Erythroblast (primary cell): Measurements from ENCODE around the gene OSBP2.
"Not testable (repeated sequence)": the region's sequence is repeated elsewhere in the genome, so short reads cannot be mapped to it uniquely, and the experiment has no call there.

Experiments used
- DNase-seq, 2 experiments: peaks; one replicate each; lab custom pipeline; 2025; lab: John Stamatoyannopoulos, UW
- GATA1 ChIP-seq: IDR thresholded peaks from 2 replicates; pipeline ENCODE4 v1.6.1; 2011; ENCODE audit warnings: low read depth, mild to moderate bottlenecking, control low read depth, low read length, moderate library complexity
- POLR2A ChIP-seq: IDR thresholded peaks from 2 replicates; pipeline ENCODE4 v1.6.1; 2011; ENCODE audit warnings: mild to moderate bottlenecking, low read length

The OSBP2 gene

DNA sequence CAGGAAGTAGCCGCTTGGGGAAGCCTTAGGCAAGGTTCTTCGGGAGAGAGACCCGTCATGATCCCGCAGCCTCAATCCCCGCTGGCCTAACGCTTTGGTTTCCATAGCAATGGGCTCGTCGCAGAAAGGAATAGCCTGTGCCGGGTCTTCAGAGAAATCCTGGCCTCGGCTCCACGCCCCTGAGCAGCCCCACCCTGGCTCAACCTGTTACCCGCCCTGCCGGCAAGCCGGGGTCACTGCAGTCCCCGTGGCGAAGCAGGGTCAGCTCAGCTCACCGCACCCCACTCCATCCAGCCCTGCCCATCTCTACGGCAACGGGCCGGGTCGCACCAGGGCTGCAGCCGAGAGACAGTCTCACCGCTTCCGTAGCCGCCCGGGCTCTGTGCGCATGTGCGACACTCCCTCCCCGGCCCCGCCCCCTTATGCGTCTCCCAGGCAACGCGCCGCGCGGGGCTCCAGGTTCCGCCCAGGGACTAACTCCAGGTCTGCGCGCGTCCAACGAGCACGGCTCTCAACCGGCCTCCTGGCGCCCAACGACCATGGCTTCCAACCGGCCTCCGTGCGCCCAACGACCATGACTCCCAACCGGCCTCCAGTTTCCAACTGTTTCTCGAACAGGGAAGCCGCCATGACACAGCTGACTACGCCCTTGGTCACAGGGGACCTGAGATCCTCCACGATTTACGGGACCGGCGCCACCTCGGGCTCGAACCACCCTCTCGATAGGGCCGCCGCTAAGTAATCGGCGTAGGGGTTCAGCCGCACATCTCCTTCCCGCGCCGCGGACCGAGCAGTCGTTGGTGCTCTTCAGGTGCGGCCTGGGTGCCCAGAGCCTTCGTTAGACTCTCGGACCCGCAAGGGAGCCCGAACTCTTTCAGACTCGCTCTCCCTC lies 26.9 kb upstream of the OSBP2 start, which contains the start of gene DUSP18:
DUSP18 (minus strand) TSS at position 382 of the 892 bp plus-strand sequence. CDS start 3,872 bp downstream, outside the sequence.
- TF ChIP-seq GATA1 = no peak
- peak; percentile 63 for TF ChIP-seq POLR2A
- peak; percentile 95 to 98 for DNase-seq

- TF ChIP-seq POLR2A (no peak), GATA1 (no peak)
Measured at GRCh38 chr22:30668386-30668710, 26.3 kb upstream of the OSBP2 start.

GRCh38 chr22:30671071-30671470 lies 23.6 kb upstream of the OSBP2 start:
- no peak for DNase-seq
- TF ChIP-seq POLR2A (no peak), GATA1 (no peak)

More at GRCh38 chr22:30668386-30668710, 26.3 kb upstream of the OSBP2 start:
- DNase-seq = no peak

DNA sequence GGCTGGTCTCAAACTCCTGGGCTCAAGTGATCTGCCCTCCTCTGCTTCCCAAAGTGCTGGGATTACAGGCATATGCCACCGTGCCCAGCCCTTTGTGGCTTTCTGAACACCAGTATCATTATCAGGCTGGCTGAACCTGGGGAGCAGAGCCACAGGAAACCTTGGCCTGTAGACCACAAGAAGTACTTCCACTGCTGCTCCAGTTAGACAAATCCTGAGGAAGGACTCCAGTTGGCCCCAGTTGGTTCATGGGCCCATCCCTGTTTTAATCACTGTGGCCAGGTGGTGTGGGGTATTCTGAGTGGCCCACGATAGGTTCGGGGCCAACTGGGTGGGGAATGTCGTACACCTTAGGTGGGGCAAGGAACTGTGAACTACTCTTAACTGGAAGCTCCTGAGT lies 21.5 kb upstream of the OSBP2 start:
- no peak for DNase-seq
- TF ChIP-seq POLR2A (no peak), GATA1 (no peak)

- DNase-seq = no peak
Measured at GRCh38 chr22:30674482-30674881, 20.2 kb upstream of the OSBP2 start.

DNA sequence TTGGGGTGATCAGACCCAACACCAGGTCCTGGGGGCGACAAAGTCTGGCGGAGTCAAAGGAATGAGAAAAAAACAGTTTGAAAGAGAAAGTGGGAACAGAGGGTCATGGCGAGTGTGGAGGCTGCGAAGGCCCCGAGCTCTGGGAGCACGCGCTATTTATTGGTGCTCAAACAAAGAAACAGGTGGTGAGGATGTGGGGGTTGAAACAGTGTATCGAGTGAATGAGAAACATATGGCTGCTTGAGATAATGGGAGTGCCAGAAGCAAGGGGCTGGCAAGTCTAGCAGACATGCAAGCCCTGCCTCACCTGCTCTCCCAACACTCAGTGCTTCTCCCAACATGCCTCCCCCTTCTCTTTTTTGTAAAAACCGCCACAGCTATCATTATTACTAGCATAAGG lies 19.2 kb upstream of the OSBP2 start:
- TF ChIP-seq POLR2A (no peak), GATA1 (no peak)

More at GRCh38 chr22:30674482-30674881, 20.2 kb upstream of the OSBP2 start:
- TF ChIP-seq POLR2A = no peak
- TF ChIP-seq GATA1 = no peak

GRCh38 chr22:30676565-30676964 lies 18.1 kb upstream of the OSBP2 start:
- DNase-seq = not testable (repeated sequence)

More for the DNA sequence above, 19.2 kb upstream of the OSBP2 start:
- DNase-seq = peak in 1 of 2 experiments; percentile 29

- DNase-seq = not testable (repeated sequence)
Measured at GRCh38 chr22:30679895-30680690, 14.6 kb upstream of the OSBP2 start.

DNA sequence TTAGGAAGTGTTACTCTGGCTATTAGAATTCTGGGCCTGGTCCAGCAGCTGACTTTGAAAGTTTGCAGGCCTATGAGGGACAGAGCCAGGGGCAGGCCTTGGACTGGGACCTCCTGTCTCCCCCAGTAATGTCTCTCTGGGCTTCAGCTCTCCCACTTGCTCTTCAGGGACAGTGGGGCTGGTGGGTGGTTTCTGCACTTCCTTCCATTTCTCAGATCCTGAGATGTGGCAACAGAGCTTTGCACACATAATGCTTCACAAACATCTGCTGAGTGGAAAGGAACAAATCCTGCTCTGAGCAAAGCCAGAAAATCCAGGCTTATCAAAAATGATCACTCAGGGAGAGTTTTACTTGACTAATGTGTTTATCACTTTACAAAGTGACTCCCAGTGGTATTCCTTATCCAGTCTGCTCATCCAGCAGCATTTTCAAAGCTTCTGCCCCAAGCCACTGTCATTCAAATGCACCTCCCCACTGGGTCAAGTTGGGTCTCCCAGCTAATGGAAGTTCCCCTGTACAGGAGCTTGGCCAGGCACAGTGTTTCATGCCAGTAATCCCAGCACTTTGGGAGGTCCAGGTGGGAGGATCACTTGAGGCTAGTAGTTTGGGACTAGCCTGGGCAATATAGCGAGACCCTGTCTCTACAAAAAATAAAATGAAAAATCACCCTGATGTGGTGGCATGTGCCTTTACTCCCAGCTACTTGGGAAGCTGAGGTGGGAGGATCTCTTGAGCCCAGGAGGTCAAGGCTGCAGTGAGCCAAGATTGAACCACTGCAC lies 13.5 kb upstream of the OSBP2 start:
- TF ChIP-seq POLR2A = no peak
- TF ChIP-seq GATA1 = no peak
- DNase-seq = no peak

DNA sequence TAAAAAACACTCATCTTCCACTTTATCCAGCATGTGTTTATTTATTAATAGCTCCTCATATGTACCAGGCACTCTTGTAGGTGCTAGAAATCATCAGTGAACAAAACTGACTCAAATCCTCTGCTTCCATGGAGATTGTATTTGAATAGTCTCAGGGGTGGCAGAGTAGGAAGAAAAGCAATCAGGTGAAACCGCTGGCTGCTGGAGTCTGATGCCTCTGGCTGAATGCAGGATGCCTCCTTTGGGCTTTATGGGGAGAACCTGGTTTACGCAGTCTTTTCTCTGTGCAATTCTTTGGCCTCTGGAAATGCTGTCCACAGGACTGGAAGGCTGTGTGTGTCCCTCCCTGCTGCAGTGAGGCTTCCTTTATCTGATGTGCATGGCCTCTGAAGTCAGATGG lies 12.8 kb upstream of the OSBP2 start:
- TF ChIP-seq POLR2A = no peak
- no peak for TF ChIP-seq GATA1
- no peak for DNase-seq

DNA sequence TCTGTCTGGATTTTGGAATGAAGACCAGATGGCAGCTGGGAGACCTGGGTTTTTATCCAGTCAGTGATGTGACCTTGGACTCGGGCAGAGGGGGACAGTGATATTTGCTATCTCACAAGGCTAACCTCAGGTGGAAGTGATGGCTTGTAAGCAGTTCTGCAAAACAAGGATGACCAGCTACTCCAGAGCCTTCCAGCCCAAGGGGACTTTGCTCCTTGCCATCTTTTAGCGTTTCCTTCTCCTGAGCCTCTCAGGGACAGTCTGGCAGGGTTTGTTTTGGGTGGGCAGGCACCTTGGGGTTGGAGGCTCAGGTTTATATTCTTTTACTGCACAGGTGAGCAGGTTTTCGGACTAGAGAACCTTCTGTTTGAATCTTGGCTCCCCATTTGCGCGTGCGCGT lies 9.5 kb upstream of the OSBP2 start:
- DNase-seq = no peak
- TF ChIP-seq GATA1 (no peak), POLR2A (no peak)

- TF ChIP-seq POLR2A = no peak
- TF ChIP-seq GATA1 = no peak
- no peak for DNase-seq
Measured at GRCh38 chr22:30687358-30687757, 7.3 kb upstream of the OSBP2 start.

- no peak for DNase-seq
- TF ChIP-seq GATA1 (no peak), POLR2A (no peak)
Measured at GRCh38 chr22:30689622-30690021, 5.1 kb upstream of the OSBP2 start.
